HEK293 (cell line): Measurements from ENCODE around the gene MED17.
A peak's percentile ranks its signal among the peaks of the same experiment; 100 is the strongest.

Experiments used
- GLI2 ChIP-seq: fragments of 450-650 bp; formaldehyde crosslinking; IDR thresholded peaks from 2 replicates; pipeline ENCODE4; 2017; ENCODE audit warnings: missing biosample characterization, missing genetic modification characterization, low read depth, borderline replicate concordance
- ZBTB21 ChIP-seq: fragments of 450-650 bp; formaldehyde crosslinking; IDR thresholded peaks from 2 replicates; pipeline ENCODE4 v1.5.1; 2017; ENCODE audit warnings: missing biosample characterization, missing genetic modification characterization
- ZBTB7A ChIP-seq: fragments of 450-650 bp; formaldehyde crosslinking; IDR thresholded peaks from 2 replicates; pipeline ENCODE4 v1.5.1; 2016; ENCODE audit warnings: low read depth, missing biosample characterization, missing genetic modification characterization
- ZEB2 ChIP-seq: fragments of 450-650 bp; formaldehyde crosslinking; IDR thresholded peaks from 2 replicates; pipeline ENCODE4 v1.5.1; 2016; ENCODE audit warnings: missing biosample characterization, missing genetic modification characterization
- ZNF184 ChIP-seq: fragments of 450-650 bp; IDR thresholded peaks from 2 replicates; pipeline ENCODE4 v1.5.1; 2018; ENCODE audit warnings: missing biosample characterization, mild to moderate bottlenecking, missing genetic modification characterization
- ZNF223 ChIP-seq: fragments of 450-650 bp; formaldehyde crosslinking; IDR thresholded peaks from 2 replicates; pipeline ENCODE4 v1.5.1; 2016; ENCODE audit warnings: missing biosample characterization, missing genetic modification characterization
- ZNF302 ChIP-seq: fragments of 450-650 bp; formaldehyde crosslinking; IDR thresholded peaks from 2 replicates; pipeline ENCODE4 v1.5.1; 2016; ENCODE audit warnings: missing biosample characterization, missing genetic modification characterization, low read depth
- ZNF354C ChIP-seq: fragments of 450-650 bp; formaldehyde crosslinking; IDR thresholded peaks from 2 replicates; pipeline ENCODE4 v1.5.1; 2016; ENCODE audit warnings: missing biosample characterization, missing genetic modification characterization, low read depth, borderline replicate concordance
- ZNF510 ChIP-seq: fragments of 450-650 bp; formaldehyde crosslinking; IDR thresholded peaks from 2 replicates; pipeline ENCODE4 v1.5.1; 2018; ENCODE audit warnings: mild to moderate bottlenecking, missing genetic modification characterization, missing biosample characterization; ENCODE audit not compliant: insufficient replicate concordance
- ZNF530 ChIP-seq: fragments of 450-650 bp; formaldehyde crosslinking; IDR thresholded peaks from 2 replicates; pipeline ENCODE4 v1.5.1; 2016; ENCODE audit warnings: low read depth, missing biosample characterization, missing genetic modification characterization
- ZNF558 ChIP-seq: fragments of 450-650 bp; formaldehyde crosslinking; IDR thresholded peaks from 2 replicates; pipeline ENCODE4 v1.5.1; 2016; ENCODE audit warnings: missing biosample characterization, missing genetic modification characterization
- ZNF776 ChIP-seq: fragments of 450-650 bp; formaldehyde crosslinking; IDR thresholded peaks from 2 replicates; pipeline ENCODE4 v1.5.0; 2017; ENCODE audit warnings: missing biosample characterization, missing genetic modification characterization, borderline replicate concordance
- ZNF791 ChIP-seq: fragments of 450-650 bp; formaldehyde crosslinking; IDR thresholded peaks from 2 replicates; pipeline ENCODE4 v1.5.1; 2016; ENCODE audit warnings: missing biosample characterization, missing genetic modification characterization
- ZNF830 ChIP-seq: fragments of 450-650 bp; IDR thresholded peaks from 2 replicates; pipeline ENCODE4 v1.5.0; 2018; ENCODE audit warnings: missing biosample characterization, missing genetic modification characterization, low read depth, mild to moderate bottlenecking, moderate library complexity
- ZSCAN16 ChIP-seq: fragments of 450-650 bp; formaldehyde crosslinking; IDR thresholded peaks from 2 replicates; pipeline ENCODE4 v1.5.1; 2016; ENCODE audit warnings: missing biosample characterization, missing genetic modification characterization
- TF ChIP-seq, protein P1 (sequence below): fragments of 450-650 bp; formaldehyde crosslinking; IDR thresholded peaks from 2 replicates; pipeline ENCODE4 v1.5.1; 2016; ENCODE audit warnings: missing biosample characterization, missing genetic modification characterization
- TF ChIP-seq, protein P2 (sequence below): fragments of 450-650 bp; formaldehyde crosslinking; IDR thresholded peaks from 2 replicates; pipeline ENCODE4 v1.5.1; 2016; ENCODE audit warnings: missing biosample characterization, missing genetic modification characterization, borderline replicate concordance
- TF ChIP-seq, protein P3 (sequence below): fragments of 450-650 bp; formaldehyde crosslinking; IDR thresholded peaks from 2 replicates; pipeline ENCODE4 v1.5.1; 2016; ENCODE audit warnings: missing biosample characterization, missing genetic modification characterization
- TF ChIP-seq, protein P4 (sequence below): fragments of 450-650 bp; formaldehyde crosslinking; IDR thresholded peaks from 2 replicates; pipeline ENCODE4 v1.5.1; 2016; ENCODE audit warnings: missing biosample characterization, missing genetic modification characterization, low read depth
- TF ChIP-seq, protein P5 (sequence below): IDR thresholded peaks from 2 replicates; pipeline ENCODE4 v1.6.1; 2011; ENCODE audit warnings: mild to moderate bottlenecking, low read depth, low read length, borderline replicate concordance
- TF ChIP-seq, protein P6 (sequence below): fragments of 450-650 bp; formaldehyde crosslinking; conservative IDR thresholded peaks from 2 replicates; pipeline ENCODE4 v1.5.1; 2016; ENCODE audit warnings: low read depth, missing biosample characterization, missing genetic modification characterization

Gene MED17

DNA sequence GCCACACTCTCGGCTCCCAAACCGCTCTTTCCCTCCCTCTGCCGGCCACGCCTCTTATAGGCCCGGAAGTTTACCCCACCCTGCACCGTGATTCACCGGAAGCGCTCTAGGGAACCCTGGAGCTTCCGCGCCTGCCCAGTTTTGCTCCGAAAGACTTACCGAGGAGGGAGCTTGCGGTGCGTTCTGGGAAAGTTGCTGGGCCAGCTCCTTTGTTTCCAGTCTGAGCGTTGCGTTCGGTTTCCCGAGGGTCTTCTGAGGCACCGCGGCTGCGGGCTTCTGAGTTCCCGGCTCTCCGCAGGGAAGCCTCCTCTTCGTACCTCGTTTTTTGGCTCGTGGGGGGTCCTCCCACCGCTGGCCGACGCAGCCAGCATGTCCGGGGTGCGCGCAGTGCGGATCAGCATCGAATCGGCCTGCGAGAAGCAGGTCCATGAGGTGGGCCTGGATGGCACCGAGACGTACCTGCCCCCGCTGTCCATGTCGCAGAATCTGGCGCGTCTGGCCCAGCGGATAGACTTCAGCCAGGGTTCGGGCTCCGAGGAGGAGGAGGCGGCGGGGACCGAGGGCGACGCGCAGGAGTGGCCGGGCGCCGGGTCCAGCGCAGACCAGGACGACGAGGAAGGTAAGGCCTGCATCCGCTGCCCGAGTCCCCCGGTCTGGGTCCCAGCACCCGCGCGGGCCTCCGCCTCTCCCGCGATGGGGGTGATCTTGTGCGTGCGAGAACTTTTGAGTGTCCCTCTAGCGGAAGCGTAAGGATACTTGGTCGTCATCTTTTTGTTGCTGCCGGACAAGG, at the start of gene MED17 (continued):
- TF ChIP-seq, protein P1, sequence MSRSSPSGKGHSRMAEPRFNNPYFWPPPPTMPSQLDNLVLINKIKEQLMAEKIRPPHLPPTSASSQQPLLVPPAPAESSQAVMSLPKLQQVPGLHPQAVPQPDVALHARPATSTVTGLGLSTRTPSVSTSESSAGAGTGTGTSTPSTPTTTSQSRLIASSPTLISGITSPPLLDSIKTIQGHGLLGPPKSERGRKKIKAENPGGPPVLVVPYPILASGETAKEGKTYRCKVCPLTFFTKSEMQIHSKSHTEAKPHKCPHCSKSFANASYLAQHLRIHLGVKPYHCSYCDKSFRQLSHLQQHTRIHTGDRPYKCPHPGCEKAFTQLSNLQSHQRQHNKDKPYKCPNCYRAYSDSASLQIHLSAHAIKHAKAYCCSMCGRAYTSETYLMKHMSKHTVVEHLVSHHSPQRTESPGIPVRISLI (tag by site-specific recombination): no peak
- TF ChIP-seq, protein P2, sequence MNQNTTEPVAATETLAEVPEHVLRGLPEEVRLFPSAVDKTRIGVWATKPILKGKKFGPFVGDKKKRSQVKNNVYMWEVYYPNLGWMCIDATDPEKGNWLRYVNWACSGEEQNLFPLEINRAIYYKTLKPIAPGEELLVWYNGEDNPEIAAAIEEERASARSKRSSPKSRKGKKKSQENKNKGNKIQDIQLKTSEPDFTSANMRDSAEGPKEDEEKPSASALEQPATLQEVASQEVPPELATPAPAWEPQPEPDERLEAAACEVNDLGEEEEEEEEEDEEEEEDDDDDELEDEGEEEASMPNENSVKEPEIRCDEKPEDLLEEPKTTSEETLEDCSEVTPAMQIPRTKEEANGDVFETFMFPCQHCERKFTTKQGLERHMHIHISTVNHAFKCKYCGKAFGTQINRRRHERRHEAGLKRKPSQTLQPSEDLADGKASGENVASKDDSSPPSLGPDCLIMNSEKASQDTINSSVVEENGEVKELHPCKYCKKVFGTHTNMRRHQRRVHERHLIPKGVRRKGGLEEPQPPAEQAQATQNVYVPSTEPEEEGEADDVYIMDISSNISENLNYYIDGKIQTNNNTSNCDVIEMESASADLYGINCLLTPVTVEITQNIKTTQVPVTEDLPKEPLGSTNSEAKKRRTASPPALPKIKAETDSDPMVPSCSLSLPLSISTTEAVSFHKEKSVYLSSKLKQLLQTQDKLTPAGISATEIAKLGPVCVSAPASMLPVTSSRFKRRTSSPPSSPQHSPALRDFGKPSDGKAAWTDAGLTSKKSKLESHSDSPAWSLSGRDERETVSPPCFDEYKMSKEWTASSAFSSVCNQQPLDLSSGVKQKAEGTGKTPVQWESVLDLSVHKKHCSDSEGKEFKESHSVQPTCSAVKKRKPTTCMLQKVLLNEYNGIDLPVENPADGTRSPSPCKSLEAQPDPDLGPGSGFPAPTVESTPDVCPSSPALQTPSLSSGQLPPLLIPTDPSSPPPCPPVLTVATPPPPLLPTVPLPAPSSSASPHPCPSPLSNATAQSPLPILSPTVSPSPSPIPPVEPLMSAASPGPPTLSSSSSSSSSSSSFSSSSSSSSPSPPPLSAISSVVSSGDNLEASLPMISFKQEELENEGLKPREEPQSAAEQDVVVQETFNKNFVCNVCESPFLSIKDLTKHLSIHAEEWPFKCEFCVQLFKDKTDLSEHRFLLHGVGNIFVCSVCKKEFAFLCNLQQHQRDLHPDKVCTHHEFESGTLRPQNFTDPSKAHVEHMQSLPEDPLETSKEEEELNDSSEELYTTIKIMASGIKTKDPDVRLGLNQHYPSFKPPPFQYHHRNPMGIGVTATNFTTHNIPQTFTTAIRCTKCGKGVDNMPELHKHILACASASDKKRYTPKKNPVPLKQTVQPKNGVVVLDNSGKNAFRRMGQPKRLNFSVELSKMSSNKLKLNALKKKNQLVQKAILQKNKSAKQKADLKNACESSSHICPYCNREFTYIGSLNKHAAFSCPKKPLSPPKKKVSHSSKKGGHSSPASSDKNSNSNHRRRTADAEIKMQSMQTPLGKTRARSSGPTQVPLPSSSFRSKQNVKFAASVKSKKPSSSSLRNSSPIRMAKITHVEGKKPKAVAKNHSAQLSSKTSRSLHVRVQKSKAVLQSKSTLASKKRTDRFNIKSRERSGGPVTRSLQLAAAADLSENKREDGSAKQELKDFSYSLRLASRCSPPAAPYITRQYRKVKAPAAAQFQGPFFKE (tag by site-specific recombination): 0 out of 2 replicates have a peak, but pooled peaks have one; percentile 48
- TF ChIP-seq ZNF558 (no peak), ZNF776 (no peak), ZNF184 (tag by site-specific recombination) (no peak), ZNF530 (tag by site-specific recombination) (no peak), ZNF354C (tag by site-specific recombination) (no peak), ZNF510 (tag by site-specific recombination) (no peak), ZSCAN16 (tag by site-specific recombination) (0 out of 2 replicates have a peak, but pooled peaks have one; percentile 21), ZNF830 (tag by site-specific recombination) (no peak), ZNF302 (tag by site-specific recombination) (no peak), ZBTB7A (tag by site-specific recombination) (0 out of 2 replicates have a peak, but pooled peaks have one; percentile 42), ZNF223 (tag by site-specific recombination) (no peak), ZNF791 (tag by site-specific recombination) (no peak), GLI2 (no peak), ZBTB21 (tag by site-specific recombination) (no peak), ZEB2 (tag by site-specific recombination) (no peak)
- TF ChIP-seq, protein P3, sequence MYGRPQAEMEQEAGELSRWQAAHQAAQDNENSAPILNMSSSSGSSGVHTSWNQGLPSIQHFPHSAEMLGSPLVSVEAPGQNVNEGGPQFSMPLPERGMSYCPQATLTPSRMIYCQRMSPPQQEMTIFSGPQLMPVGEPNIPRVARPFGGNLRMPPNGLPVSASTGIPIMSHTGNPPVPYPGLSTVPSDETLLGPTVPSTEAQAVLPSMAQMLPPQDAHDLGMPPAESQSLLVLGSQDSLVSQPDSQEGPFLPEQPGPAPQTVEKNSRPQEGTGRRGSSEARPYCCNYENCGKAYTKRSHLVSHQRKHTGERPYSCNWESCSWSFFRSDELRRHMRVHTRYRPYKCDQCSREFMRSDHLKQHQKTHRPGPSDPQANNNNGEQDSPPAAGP (tag by site-specific recombination): no peak
- TF ChIP-seq, protein P4, sequence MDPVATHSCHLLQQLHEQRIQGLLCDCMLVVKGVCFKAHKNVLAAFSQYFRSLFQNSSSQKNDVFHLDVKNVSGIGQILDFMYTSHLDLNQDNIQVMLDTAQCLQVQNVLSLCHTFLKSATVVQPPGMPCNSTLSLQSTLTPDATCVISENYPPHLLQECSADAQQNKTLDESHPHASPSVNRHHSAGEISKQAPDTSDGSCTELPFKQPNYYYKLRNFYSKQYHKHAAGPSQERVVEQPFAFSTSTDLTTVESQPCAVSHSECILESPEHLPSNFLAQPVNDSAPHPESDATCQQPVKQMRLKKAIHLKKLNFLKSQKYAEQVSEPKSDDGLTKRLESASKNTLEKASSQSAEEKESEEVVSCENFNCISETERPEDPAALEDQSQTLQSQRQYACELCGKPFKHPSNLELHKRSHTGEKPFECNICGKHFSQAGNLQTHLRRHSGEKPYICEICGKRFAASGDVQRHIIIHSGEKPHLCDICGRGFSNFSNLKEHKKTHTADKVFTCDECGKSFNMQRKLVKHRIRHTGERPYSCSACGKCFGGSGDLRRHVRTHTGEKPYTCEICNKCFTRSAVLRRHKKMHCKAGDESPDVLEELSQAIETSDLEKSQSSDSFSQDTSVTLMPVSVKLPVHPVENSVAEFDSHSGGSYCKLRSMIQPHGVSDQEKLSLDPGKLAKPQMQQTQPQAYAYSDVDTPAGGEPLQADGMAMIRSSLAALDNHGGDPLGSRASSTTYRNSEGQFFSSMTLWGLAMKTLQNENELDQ (tag by site-specific recombination): no peak
- TF ChIP-seq, protein P5, sequence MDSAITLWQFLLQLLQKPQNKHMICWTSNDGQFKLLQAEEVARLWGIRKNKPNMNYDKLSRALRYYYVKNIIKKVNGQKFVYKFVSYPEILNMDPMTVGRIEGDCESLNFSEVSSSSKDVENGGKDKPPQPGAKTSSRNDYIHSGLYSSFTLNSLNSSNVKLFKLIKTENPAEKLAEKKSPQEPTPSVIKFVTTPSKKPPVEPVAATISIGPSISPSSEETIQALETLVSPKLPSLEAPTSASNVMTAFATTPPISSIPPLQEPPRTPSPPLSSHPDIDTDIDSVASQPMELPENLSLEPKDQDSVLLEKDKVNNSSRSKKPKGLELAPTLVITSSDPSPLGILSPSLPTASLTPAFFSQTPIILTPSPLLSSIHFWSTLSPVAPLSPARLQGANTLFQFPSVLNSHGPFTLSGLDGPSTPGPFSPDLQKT: no peak
- TF ChIP-seq, protein P6, sequence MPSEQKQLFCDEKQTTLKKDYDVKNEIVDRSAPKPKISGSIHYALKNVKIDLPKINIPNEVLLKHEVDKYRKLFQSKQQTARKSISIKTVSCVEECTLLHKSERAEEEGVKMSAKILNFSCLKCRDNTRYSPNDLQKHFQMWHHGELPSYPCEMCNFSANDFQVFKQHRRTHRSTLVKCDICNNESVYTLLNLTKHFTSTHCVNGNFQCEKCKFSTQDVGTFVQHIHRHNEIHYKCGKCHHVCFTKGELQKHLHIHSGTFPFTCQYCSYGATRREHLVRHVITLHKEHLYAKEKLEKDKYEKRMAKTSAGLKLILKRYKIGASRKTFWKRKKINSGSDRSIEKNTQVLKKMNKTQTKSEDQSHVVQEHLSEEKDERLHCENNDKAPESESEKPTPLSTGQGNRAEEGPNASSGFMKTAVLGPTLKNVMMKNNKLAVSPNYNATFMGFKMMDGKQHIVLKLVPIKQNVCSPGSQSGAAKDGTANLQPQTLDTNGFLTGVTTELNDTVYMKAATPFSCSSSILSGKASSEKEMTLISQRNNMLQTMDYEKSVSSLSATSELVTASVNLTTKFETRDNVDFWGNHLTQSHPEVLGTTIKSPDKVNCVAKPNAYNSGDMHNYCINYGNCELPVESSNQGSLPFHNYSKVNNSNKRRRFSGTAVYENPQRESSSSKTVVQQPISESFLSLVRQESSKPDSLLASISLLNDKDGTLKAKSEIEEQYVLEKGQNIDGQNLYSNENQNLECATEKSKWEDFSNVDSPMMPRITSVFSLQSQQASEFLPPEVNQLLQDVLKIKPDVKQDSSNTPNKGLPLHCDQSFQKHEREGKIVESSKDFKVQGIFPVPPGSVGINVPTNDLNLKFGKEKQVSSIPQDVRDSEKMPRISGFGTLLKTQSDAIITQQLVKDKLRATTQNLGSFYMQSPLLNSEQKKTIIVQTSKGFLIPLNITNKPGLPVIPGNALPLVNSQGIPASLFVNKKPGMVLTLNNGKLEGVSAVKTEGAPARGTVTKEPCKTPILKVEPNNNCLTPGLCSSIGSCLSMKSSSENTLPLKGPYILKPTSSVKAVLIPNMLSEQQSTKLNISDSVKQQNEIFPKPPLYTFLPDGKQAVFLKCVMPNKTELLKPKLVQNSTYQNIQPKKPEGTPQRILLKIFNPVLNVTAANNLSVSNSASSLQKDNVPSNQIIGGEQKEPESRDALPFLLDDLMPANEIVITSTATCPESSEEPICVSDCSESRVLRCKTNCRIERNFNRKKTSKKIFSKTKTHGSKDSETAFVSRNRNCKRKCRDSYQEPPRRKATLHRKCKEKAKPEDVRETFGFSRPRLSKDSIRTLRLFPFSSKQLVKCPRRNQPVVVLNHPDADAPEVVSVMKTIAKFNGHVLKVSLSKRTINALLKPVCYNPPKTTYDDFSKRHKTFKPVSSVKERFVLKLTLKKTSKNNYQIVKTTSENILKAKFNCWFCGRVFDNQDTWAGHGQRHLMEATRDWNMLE: peak; percentile 64; the same call in 1 of the 2 replicates
